ENCODE results near the gene UBE2D2.

The UBE2D2 gene

DNA sequence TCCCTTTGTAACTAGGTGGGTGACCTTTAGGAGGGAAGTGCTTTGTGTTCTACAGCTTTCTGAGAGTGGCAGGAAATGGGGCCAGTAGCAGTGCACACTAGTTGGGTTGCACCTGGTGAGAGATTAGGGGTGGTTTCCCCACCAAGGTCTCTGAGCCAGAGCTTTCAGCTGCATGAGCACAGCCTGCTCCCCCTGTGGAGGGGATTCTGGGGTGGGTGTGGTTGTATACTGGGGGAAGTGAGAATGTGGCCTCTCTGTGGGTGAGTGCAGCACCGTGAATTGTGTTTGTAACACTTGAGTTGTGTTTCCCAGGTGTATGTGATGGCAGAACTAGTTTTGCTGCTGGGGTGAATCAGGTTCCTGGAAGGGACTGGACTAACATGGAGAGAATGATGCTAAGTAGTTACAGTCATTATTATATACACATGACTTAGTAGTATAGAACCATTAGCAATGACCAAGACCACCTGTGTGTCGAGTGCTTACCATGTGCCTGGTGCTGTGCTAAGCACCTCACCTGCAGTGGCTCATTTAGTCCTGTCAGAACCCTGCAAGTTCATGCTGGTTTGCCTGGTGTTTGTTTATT is 75.2 kb downstream of the UBE2D2 start:
- no peak for DNase-seq (ENCODE audit: low read depth)

DNA sequence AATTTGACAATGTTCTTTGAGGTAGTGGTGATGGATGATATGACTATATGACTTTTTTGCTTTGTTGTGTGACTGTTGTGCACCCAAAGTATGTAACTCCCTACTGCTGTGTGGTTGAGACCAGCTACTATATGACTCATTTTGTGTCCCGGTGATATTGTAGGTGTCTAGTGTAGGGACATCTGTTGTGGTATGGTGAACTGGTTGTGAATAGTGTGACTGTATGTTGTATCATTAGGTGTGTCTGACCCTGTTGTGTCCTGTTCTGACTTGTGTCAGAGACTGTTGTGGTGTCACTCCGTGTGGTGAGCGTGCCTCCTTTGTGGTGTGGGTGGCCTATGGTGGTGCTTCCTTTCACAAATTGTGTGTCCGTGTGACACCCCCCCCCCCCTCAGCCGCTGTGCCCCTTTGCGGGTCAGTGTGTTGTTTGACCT is 75.9 kb downstream of the UBE2D2 start:
- no peak for DNase-seq (ENCODE audit: low read depth)

DNA sequence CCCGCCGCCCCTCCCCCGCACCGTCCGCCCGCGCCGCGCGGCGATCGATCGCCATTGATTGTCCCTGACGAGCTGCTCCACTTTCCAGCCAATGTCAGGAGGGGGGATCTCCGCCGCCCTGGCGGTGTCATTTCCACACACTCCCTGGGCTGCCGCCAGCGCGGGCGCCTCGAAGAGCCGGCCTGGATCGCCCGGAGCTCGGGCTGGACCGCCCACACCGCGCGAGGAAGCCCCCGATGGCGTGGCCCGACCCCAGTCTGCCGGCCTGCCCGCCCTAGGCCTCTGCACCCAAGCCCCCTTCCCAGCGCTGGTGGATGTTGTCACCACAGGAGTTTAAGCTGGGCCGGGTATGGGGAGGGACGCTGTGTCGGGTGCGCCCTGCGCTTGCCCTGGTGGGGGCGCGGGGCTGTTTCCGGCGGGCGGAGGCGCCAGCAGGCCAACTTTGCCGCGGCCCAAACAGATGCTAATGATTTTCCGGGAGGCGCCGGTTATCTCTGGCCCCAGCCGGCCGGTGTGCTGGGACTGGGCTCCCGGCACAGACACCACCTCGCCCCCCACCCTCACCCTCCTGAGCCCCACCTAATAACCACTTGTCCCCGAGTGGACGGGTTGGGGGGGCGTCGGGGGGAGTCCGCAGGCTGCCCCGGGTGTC is 76.4 kb downstream of the UBE2D2 start:
- DNase-seq (ENCODE audit: low read depth), result no peak

DNA sequence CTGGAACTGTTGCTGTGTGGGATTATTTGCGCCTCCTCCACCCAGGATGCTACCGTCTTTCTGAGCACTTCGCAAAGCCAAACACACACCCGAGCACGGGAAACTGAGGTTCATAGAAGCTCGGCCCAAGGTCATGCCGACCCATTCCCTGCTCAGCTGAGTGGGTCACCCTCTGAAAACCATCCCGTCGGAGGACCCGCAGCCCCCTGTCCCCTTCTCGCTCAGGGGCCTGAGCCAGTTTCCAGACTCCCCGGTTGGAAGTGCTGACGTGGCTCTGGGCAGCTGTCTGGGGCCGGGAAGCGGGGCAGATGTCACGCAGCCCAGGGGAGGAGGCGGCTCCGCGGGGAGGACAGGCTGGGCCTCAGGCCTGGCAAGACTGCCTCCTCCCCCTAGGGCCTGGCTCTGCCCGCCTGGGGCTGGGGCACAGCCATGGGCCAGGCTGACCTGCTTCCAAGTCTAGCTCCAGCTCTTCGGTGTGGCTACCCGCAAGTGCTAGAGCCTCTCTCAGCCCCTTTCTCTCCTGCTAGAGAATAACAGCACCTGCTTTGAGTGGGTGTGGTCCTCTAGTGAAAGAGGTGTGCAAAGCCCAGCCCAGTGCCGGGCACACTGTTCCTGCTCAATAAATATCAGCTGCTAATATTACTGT is 77.1 kb downstream of the UBE2D2 start:
- DNase-seq (ENCODE audit: low read depth), result no peak

DNA sequence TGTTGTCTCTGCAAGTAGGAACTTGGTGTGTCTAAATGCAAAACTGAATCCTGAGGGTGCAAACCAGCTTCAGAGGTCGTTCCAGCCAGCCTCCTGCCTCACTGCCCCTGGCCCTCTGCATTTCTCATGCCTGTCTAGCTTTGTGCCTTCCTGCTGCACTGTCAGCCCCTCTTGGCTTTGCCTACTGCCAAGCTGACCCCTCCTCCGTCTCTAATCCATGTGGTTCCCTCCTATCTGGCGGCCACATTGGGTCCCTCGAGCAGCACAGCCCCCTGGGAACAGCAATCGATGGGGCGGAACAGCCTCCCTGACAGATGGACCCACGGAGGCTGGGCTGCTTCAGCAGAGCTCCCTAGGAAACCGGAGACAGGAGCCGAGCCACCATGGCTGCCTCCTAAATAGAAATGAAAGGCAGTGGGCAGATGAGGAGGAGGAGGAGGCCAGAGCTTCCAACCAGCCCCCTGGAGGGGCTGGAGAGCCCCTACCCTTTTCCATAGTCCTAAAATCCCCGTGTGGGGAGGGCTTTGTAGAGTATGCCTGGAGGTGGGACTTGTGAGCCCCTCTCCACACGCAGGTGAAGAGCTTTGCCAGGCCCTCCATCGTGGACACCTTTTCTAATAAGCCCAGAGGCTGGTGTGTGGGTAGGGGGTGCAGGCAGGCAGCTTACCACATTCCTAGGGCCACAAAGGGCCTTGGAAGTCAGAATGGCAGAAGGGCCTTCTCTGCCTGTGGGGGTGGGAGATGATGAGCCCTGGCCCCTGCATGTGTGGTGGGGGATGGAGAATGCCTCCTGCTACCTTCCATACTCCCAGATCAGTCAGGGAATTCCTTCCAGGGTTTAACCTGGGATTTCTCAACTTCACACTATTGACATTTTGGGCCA is 77.8 kb downstream of the UBE2D2 start:
- DNase-seq (ENCODE audit: low read depth), result no peak

DNA sequence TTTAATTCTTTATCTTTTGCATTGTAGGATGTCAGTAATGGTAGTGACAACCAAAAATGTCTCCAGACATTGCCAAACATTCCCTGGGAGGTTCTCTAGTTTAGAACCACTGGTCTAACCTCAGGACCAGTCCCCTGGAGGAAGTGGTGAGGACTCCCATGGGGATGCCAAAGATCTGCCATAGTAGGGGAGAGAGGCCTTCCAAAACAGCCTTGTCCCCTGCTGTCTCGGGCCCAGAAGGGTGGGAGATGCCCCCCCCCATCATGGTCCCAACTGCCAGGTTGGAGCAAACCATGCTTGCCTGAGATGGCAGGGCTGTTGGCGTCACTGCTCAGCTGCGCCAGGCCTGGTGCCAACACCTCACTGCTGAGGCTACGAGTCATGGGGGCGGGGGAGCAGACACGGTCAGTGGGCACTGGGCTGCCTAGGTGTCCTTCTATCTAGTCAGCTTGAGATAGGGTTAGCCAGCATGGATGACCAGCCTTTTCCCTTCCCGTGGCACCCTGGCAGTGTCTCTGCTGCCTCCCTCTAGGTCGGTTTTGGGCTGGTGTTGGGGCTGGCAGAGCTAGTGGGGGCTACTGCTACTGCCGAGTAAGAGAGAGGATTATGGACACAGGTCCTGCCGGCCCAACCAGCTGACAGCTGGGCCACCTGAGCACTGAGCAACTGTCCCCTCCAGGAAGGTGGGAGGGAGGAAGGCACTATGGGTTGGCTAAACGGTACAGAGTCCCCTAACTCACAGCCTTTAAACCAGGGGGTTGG is 78.7 kb downstream of the UBE2D2 start:
- no peak for DNase-seq (ENCODE audit: low read depth)

DNA sequence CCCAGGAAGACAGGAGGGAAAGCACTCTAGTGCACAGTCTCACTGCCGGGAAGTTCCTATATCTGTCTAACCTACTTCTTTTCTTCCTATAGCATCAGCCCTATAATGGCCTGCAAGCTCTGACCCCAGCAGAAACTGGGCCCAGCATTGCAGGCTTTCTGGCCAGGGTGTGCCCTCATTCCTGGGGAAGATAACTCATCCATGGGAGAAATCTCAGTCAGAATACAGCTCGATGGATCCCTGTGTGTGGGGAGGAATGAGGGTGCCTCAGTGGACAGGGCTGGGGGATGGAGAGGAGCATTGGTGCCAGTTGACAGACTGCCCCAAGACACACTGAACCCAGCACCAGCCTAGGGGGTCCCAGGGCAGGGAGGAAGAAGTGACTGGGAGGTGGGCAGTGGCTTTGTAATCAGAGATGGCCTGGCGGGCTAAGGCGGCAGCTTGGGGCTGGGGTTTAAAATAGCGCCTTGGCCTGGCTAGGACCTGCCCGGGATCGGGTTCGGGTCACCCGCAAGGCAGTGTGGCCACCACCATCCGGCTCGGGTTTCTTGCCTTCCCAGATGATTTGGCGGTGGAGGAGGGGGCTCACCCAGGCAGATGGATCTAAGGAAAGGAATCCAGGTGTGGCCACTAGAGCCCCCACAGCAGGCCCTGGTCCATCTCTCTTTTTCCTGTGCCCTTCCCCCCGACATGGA is 79.4 kb downstream of the UBE2D2 start:
- no peak for DNase-seq (ENCODE audit: low read depth)

DNA sequence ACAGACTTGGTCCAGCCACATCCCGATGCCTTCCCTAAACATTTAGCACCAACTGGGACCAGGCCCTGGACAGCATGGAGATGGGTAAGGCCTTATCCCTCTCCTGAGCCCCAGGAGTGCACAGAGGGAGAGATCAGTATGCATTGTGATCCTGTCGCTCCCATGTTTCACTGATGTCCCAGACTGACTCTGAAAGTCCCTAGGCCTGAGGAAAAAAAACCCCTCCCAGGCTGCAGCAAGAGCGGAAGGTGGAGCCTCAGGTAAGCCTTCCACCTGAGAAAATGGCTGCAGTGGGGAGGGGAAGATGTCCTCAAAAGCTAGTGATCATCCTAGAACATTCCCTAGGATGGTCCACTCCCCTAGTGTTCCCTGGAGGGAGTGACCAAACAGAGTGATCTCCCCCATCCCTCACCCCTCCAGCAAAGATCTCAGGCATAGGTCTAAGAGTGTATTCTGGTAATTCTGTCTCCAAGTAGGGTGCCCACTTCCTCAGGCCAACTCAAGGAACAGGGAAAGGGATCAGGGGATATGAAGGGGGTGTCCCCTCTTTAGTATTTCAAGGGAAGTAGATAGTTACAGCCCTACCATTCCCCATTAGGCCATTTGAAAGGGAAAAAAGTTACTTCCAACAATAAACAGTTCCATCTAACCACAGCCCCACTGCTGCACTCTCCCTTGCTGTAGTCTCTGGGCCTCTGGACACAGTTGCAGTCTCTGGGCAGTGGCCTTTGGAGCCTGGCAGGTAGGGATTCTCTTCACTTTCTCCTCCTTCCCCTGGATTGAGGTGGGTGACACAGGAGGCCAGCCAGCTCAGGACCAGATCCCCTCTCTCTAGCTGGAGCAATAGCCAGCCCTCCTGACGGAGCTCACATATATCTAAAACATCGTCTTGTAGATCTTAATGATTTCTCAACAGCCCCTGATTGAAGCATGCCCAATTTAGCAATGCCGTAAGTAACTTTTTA is 80.3 kb downstream of the UBE2D2 start:
- DNase-seq (ENCODE audit: low read depth), result no peak

DNA sequence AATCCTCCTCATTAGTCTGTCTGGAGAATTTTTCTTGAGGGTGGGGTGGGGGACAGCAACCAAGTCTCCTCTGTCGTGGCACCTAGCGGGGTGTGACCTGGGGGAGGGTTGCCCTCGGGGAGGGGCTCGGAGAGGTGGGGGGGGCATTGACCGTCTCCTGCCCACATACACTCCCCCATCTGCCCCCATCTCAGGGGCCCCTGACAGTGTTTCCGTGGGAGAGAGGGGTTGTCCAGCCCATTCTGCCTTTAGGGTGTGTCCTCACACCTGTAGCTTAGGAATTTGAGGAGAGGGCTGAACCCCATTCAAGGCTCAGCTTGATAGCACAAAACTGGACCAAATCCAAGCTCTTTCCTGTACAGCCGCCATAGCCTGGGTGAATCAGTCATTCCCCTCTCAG is 81.1 kb downstream of the UBE2D2 start:
- DNase-seq (ENCODE audit: low read depth), result no peak

DNA sequence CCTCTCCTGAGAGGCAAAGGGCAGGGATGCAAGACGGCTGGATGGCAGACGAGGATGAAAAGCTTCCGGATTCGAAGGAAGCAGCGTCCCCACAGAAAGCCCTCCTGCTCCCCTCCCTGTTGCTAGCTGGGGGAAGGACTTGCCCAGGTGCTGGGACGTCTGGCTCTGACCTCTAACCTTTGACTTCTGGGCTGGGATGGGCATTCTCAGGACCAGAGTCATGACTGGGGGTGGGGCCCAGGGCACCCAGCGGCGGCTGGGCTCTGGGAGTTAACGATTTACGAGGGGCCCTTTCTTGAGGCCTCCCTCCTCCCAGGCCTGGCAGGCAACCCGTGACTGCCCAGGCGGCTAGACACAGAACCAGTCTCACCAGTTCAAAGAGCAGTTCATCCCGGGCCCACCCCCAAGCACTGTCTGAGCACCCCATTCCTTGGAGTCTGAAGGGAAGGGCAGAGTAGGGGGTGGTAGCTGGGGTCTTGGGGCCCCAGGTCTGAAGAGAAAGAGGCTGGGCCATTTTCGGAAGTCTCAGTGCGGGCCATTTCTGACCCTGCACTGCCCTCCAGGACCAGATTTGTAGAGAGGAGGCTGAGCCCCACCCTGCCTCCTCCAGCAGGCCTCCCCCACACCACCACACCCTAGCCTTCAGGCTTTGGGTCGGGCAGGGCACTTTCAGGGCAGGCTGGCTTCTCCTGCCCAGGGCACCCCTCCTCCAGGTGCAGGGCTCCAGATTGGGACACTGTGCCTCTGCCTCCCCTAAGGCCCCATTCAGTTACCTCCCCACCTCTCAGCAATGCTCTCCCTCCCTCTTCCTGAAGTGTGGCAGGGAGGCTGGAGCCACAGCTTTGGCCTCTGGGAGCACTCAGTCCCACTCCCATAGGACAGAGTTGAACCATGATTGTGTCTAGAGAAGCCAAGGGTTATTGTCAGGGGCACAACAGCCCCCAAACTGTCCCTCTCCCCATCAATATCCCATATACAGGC is 82.0 kb downstream of the UBE2D2 start:
- no peak for DNase-seq (ENCODE audit: low read depth)

DNA sequence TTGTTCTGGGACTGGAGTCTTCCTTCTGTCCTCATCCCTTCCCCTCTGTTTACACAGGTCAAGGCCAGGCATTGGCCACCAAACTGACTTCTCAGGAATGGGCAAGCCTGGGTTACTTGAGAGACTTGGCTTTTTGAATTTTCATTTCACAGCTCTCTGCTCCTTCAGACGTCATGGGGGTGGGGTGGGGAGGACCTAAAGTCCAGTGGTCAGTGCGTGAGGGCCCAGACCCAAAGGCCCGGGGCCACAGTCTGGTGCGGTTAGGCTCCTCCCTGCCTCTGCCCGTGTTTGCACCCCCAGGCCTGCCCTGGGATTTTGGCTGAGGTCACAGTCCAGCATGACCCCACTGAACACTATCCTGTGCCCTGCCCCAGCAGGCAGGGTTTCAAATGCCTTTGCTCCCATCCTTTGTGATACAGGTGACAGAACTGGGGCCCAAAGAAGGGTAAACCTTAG is 82.9 kb downstream of the UBE2D2 start:
- DNase-seq (ENCODE audit: low read depth), result no peak

DNA sequence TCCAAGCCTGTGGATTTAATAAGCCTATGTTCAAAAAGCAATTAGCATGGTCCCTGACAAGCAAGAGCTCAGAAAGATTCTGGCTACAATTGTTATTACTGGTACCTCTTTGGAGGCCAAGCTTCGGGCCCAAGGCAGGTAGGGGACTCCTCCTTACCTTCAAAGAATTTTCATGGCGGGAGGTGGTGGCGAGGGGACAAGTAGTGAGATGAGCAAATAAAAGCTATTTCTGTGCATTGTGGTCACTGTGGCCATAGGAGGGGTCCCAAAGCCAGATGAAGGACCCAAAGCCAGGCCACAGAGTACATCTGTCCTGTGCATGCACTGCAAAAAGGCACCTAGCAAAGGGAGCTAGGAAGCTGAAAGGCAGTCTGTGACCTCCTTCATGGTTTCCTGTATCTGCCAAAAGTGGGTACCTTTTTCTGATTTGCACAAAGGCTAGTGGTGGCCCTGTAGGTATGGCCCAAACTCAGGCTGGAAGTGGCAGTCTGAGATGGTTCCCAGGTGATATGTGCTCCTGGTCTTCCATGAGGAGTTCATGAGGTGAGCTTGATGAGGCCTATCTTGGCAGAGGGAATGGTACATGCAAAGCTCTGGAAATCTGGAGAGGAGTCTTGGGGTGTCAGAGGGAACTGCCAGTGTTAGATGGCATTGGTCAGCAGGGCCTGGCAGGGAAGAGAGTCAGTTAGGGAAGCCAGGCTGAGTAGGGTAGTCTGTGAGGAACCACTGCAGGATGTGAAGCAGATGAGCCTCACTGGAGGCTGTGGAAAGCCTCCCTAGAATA is 83.7 kb downstream of the UBE2D2 start:
- no peak for DNase-seq (ENCODE audit: low read depth)

DNA sequence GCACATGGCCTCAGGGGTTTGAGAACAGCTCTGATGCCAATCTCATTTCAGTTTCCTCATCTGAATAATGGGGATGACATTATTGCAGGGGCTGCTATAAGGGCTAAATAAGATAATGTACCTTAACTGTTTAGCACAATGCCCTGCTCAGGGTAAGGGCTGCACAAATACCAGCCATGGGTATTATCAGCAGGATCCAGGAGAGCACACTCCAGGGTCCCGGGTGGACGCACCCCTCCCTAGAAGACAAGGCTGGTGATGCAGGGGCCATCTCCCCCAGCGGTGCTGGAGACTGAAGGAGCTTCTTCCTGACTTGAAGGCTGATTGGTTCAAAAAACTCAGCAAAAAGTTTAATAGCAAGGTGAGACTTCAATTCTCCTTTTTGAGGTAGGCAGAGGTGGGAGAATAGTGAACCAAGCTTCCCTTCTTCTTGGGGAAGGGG is 84.3 kb downstream of the UBE2D2 start:
- no peak for DNase-seq (ENCODE audit: low read depth)

DNA sequence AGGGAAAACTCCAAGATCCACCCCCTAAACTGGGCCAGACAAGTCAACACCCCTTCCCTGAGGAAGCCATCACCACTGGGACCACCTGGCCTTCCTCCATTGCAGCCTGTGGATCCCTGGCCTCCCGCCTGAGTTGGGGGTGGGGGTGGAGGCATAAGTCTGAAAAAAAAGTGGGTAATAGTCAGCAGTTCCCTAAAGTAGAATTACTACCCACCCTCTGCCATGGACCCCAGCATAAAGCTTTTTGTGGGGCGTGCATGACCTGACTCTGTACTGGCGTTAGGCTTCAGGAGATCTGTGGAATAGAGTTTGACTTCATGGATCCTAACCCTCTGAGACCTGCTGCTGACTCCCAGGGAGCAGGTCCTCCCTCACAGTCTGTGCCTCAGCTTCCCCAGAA is 85.0 kb downstream of the UBE2D2 start:
- no peak for DNase-seq (ENCODE audit: low read depth)

DNA sequence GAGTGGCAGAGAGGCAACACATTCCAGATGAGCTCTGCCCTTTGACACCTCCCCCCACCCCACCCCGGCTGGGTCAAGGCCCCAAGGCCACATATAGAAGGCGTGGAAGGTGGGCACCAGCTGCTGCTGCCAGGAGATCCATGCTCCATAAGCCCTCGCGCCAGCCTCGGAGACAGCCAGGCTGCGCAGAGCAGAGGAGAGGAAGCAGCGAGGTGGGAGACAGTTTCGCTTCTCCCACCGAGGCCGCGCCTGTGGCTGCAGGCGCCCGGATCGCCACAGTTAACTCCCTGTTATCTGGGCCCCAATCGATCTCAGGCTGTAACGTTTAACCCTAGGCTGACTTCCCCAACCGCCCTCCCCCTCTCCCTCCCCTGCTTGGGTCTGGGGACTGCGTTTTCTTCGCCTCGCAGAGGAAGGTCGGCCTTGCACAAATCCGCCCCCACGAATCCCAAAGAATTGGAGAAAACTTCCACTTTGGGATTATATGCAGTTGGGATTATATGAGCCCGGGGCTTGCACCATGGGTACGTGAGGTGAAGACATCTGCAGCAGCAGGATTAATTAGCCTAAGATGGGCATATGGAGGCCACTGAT is 85.9 kb downstream of the UBE2D2 start:
- no peak for DNase-seq (ENCODE audit: low read depth)

DNA sequence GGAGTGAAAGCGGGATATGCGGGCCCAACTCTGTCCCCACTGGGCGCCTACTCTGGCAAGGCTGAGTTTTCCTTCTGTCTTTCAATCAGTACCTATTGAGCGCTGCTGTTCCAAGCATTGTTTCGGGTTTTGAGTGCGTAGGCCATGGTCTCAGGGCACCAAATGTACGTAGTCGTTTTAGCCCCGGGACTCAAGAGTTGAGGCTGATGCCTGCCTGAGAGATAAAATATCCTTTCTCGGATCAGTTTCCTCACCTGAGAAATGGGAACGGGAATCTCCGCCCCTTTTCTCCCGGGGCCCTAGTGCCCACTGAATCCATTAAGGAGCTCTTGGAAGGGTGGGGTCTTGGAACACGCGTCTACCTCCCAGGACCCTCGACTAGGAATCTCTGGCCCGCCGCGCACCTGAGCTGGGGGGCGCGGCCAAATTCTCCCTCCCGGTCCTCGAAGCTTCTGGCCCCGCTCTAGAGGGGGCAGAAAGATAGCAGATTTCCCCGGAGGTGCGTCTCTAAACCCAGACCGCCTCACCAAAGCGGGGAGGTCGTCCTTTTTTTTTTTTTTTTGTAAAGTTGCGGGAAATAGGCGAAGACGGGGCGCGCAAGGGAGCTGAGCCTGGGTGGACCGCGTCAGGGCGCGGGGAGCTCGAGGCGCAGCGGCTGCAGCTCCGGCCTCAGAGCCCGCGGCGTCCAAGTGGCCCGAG is 86.5 kb downstream of the UBE2D2 start:
- DNase-seq (ENCODE audit: low read depth), result no peak

Data from CMK (cell line).